ENCODE results near the gene EEIG1.

The EEIG1 gene

DNA sequence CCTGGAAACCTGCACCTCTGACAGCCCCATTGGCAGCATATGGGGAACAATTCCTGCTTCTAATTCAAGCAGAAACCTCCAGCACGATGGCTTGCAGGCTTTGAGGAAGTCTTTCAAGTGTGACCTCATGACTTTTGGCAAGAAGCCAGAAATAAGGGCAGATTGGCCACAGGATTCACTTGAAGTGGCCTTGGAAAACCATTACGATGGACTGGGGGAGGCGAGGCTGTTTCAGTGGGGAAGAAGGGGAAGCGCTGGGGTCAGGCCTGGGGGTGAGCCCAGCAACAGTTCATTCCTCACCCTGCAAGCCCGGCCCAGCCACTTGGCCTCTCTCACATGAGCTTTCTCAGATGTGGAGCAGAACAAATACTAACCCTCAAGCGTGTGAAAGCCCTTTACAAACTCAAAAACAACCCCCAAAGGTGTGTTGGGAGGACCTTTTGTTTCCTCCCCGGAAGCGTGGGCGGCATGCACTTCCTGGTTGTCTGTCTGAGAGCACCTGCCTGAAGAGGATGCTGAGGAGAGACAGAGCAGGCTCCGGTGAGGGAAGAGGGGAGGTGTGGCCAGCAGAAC is 26.9 kb upstream of the EEIG1 start:
- peak overlapping the region; percentile 92 for H3K27ac Mint-ChIP-seq
- ATAC-seq (peak; percentile 80), DNase-seq (peak; percentile 88)
- H3K4me1 Mint-ChIP-seq = peaks cover 48% of the 10 kb centered on the region
- peak overlapping the region; percentile 77 for H3K4me3 Mint-ChIP-seq
- H3K9me3 Mint-ChIP-seq = peaks cover 4% of the 10 kb centered on the region
- no peaks in the 10 kb centered on the region for H3K27me3 Mint-ChIP-seq
- H3K36me3 Mint-ChIP-seq (ENCODE audit: low read depth) = peaks cover 5% of the 10 kb centered on the region

DNA sequence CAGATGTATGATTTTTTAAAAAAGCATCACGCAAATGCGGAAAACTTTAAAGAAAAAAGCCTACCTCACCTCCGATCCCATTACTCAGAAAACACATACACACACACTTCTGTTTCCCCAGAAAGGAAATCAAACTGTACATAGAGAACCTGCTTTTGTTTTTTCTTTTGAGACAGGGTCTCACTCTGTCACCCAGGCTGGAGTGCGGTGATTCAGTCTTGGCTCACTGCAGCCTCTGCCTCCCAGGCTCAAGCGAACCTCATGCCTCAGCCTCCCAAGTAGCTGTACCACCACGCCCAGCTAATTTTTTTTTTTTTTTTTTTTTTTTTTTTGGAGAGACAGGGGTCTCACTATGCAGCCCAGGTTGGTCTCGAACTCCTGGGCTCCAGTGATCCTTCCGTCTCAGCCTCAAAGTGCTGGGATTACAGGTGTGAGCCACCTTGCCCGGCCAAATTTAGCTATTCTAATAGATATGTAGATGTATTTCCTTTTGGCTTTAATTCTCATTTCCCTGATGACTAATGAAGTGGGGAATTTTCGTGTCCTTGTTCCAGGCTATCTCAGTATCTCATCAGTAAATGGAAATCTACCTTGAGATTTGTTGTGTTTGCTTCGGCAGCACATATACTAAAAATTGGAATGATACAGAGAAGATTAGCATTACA is 25.7 kb upstream of the EEIG1 start:
- H3K9me3 Mint-ChIP-seq = peaks cover 4% of the 10 kb centered on the region
- peak overlapping the region; percentile 75 for H3K27ac Mint-ChIP-seq
- DNase-seq (no peak), ATAC-seq (no peak)
- H3K27me3 Mint-ChIP-seq = no peaks in the 10 kb centered on the region
- no peak overlapping the region for H3K4me3 Mint-ChIP-seq
- H3K36me3 Mint-ChIP-seq (ENCODE audit: low read depth) = peaks cover 5% of the 10 kb centered on the region
- peaks cover 46% of the 10 kb centered on the region for H3K4me1 Mint-ChIP-seq

DNA sequence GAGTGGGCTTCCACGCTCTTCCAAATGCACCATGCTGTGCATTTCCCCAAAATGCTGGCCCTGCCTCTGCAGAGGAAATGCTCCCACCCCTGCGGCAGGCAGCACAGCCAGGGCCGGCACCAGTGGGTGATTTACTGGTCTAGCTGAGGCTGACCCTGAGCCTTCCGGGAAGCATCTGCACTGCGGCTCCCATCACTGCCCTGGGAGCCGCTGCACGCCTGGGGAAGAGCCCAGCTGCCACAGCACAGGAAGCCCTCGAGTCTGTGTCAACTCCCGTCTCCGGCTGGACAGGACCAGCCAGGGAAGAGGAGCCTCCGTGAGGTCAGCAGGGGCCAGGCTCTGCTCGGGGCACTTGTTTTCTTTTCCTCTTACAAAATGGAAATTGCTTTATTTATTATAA is 25.1 kb upstream of the EEIG1 start:
- Mint-ChIP-seq H3K4me1 (peaks cover 43% of the 10 kb centered on the region), H3K4me3 (no peak overlapping the region), H3K36me3 (ENCODE audit: low read depth) (peaks cover 5% of the 10 kb centered on the region)

DNA sequence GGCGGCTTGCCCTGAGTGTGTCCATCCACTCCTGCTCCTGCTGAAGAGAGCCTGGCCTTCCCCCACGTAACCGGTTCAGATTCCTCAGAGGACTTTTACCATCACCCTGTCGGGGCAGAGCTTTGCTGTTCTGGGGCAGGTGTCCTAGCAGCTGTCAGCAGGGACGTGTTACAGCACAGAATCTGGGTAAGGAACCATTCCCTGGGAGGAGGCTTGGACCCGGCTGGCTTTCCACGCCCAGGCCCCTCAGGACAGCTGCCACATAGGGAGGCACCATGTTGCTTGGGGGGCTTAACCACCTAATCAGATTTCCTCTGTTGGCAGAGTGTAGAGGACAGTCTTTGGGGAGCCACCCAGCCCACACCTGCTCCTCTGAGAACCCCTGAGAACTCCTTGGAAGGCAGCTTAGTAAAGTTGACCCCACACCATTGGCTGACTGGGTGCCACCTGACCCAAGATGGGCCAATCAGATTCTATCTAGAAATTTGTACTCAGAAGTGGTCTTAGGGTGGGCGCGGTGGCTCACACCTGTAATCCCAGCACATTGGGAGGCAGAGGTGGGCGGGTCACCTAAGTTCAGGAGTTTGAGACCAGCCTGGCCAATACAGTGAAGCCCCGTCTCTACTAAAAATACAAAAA is 23.3 kb upstream of the EEIG1 start:
- Mint-ChIP-seq H3K27me3 (no peaks in the 10 kb centered on the region), H3K36me3 (ENCODE audit: low read depth) (peaks cover 5% of the 10 kb centered on the region), H3K27ac (no peak overlapping the region), H3K9me3 (peaks cover 4% of the 10 kb centered on the region), H3K4me1 (peaks cover 40% of the 10 kb centered on the region), H3K4me3 (no peak overlapping the region)
- ATAC-seq (no peak), DNase-seq (no peak)

More for the DNA sequence above, 25.1 kb upstream of the EEIG1 start:
- Mint-ChIP-seq H3K9me3 (peaks cover 4% of the 10 kb centered on the region), H3K27ac (peak overlapping the region; percentile 75), H3K27me3 (no peaks in the 10 kb centered on the region)
- ATAC-seq (no peak), DNase-seq (no peak)

DNA sequence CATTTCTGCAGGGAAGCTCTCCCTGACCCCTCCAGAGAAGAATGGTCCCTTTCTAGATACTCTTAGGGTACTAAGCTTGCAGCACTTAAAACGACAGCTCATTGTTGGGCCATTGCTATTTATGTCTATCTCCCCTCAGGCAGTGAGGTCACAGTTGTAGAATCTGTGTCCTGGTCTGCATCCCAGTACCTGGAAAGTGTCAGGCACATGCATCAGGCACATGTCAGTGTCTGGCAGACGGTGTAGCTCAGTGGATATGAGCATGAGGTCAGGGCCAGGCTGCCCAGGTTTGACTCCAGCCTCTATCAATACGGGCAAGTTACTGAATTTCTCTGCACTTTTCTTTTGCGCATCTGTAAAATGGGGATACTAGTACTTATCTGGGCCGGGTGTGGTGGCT is 22.2 kb upstream of the EEIG1 start:
- H3K4me1 Mint-ChIP-seq = peaks cover 29% of the 10 kb centered on the region
- peaks cover 2% of the 10 kb centered on the region for H3K9me3 Mint-ChIP-seq
- H3K27ac Mint-ChIP-seq = no peak overlapping the region
- H3K27me3 Mint-ChIP-seq = no peaks in the 10 kb centered on the region
- DNase-seq = no peak
- no peak overlapping the region for H3K4me3 Mint-ChIP-seq
- no peak for ATAC-seq
- peaks cover 3% of the 10 kb centered on the region for H3K36me3 Mint-ChIP-seq (ENCODE audit: low read depth)

DNA sequence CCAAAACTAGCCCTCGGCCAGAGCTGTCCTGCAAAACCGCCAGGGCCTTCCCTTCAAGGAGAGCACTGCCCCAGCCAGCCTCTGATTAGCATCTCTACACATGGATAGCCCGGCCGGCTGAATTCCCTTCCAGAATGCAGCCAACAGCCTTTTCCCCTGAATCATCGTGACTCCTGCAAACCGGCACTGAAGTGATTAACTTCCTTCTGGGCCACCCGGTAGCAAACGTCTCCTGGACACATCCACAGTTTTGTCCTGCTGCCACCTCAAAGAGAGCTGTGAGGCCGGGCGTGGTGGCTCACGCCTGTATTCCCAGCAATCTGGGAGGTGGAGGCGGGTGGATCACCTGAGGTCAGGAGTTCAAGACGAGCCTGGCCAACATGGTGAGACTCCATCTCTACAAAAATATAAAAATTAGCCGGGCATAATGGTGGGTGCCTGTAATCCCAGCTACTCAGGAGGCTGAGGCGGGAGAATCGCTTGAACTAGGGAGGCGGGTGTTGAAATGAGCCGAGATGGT is 21.1 kb upstream of the EEIG1 start:
- no peak for DNase-seq
- no peak for ATAC-seq
- Mint-ChIP-seq H3K27me3 (no peaks in the 10 kb centered on the region), H3K4me3 (no peak overlapping the region), H3K9me3 (no peaks in the 10 kb centered on the region), H3K36me3 (ENCODE audit: low read depth) (no peaks in the 10 kb centered on the region), H3K4me1 (peaks cover 19% of the 10 kb centered on the region), H3K27ac (no peak overlapping the region)

DNA sequence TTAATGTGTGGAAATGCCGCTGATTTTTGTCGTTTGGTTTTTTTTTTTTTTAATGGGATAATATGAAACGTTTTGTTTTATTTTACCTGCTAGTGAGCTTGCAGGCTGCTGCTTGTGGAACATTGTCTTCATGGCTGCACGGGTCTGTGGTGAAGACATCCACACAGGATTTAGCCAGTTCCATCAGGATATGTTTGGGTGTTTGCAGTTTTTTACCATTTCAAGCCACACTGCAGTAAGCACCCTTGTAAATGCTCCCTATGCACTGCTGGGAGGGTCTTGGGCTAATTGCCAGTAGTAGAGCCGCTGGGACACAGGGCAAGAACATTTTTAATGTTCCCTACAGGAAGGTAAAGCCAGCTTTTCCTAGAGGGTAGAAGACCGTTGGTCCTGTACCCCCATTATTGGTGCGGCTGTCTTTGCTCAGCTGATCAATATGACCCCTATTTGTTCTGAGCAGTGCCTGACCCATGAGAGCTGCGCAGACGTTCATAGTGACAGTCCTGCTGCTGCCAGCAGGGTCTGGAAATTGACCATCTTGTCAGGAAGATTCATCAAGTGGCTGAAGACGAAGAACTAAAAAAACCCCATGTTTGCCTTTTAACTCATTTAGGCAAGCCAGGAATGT is 20.5 kb upstream of the EEIG1 start:
- no peak for ATAC-seq
- H3K4me3 Mint-ChIP-seq = no peak overlapping the region
- H3K4me1 Mint-ChIP-seq = peaks cover 14% of the 10 kb centered on the region
- no peak for DNase-seq
- H3K9me3 Mint-ChIP-seq = no peaks in the 10 kb centered on the region
- no peak overlapping the region for H3K27ac Mint-ChIP-seq
- H3K36me3 Mint-ChIP-seq (ENCODE audit: low read depth) = no peaks in the 10 kb centered on the region
- H3K27me3 Mint-ChIP-seq = no peaks in the 10 kb centered on the region

DNA sequence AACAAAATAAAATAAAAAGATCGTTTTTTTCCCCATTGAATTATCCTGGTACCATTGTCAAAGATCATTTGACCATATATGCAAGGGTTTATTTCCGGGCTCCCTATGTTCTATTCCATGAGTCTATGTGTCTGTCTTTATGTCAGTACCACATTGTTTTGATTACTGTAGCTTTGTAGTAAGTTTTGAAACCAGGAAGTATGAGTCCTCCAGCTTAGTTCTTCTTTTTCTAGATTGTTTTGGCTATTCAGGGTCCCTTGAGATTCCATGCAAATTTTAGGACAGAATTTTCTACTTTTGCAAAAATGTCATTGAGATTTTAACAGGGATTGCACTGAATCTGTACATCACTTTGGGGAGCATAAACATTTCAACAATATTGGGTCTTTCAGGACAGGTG is 18.7 kb upstream of the EEIG1 start:
- peaks cover 7% of the 10 kb centered on the region for H3K4me1 Mint-ChIP-seq
- ATAC-seq (no peak), DNase-seq (no peak)
- no peaks in the 10 kb centered on the region for H3K36me3 Mint-ChIP-seq (ENCODE audit: low read depth)
- H3K9me3 Mint-ChIP-seq = no peaks in the 10 kb centered on the region
- H3K4me3 Mint-ChIP-seq = no peak overlapping the region
- no peaks in the 10 kb centered on the region for H3K27me3 Mint-ChIP-seq
- no peak overlapping the region for H3K27ac Mint-ChIP-seq

DNA sequence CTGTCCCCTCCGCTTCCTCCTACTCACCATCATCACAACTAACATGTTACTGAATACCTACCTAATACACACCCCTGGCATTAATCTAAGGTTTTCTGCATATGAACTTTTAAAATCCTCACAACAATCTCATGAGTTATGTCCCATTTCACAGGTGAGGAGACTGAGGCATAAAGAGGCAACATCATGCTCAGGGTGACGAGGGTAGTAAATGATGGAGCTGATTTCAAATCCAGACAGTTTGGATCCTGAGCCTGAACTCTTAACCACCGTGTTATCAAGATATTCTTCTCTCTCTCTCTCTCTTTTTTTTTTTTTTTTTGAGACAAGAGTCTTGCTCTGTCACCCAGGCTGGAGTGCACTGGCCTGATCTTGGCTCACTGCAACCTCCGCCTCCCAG is 12.9 kb upstream of the EEIG1 start:
- Mint-ChIP-seq H3K4me3 (no peak overlapping the region), H3K9me3 (no peaks in the 10 kb centered on the region), H3K27ac (no peak overlapping the region), H3K4me1 (peaks cover 15% of the 10 kb centered on the region), H3K36me3 (ENCODE audit: low read depth) (no peaks in the 10 kb centered on the region), H3K27me3 (no peaks in the 10 kb centered on the region)
- ATAC-seq (no peak), DNase-seq (no peak)

DNA sequence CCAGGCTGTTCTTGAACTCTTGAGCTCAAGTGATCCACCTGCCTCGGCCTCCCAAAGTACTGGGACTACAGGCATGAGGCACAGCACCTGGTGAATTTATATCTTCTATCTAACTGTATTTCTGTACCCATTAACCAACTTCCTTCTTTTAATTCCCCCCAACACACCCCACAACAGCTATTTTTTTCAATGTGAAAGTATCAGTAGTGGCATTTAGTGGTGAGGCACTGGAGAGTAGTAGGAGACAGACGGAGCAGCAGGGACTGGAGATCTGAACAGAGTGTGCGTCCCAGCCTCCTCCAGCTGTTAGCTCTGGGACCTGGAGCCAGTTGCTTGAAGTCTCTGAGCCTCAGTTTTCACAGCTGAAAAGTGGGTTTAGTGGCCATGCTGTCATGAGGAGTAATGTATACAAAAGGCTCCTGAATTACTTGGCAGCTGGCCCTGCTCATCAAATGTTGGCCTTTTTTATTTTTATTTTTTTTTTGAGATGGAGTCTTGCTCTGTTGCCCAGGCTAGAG is 11.0 kb upstream of the EEIG1 start:
- no peak overlapping the region for H3K4me3 Mint-ChIP-seq
- no peaks in the 10 kb centered on the region for H3K9me3 Mint-ChIP-seq
- DNase-seq = no peak
- H3K36me3 Mint-ChIP-seq (ENCODE audit: low read depth) = no peaks in the 10 kb centered on the region
- no peaks in the 10 kb centered on the region for H3K27me3 Mint-ChIP-seq
- H3K27ac Mint-ChIP-seq = no peak overlapping the region
- no peak for ATAC-seq
- peaks cover 15% of the 10 kb centered on the region for H3K4me1 Mint-ChIP-seq

DNA sequence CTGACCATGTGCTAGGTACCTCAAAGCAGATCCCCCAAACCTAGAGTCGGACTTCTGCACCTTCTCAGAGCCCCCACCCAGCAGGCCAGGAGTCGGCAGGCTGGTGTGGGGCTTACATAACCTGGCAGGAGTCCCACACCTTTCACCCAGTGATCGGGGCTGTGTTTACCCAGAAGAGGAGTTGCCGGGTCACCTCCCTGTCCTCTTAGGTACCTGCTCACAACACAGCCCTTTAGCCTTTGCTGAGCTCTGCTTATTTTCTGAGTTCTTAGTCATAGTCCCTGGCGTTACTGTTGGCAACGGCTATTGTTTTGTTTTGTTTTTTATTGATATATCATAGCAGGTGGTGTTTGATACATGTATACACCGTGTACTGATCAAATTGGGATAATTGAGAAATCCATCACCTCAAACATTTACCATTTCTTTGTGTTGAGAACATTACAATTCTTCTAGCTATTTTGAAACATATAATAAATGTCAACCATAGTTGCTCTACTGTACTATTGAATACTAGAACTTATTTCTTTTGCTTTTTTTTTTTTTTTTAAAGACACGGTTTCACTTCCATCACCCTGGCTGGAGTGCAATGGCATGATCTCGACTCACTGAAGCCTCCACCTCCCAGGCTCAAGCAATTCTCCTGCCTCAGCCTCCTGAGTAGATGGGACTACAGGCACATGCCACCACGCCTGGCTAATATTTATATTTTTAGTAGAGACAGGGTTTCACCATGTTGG is 10.4 kb upstream of the EEIG1 start:
- Mint-ChIP-seq H3K9me3 (no peaks in the 10 kb centered on the region), H3K4me1 (peaks cover 15% of the 10 kb centered on the region), H3K27me3 (no peaks in the 10 kb centered on the region), H3K36me3 (ENCODE audit: low read depth) (no peaks in the 10 kb centered on the region), H3K4me3 (no peak overlapping the region), H3K27ac (no peak overlapping the region)
- peak; percentile 46 for ATAC-seq
- no peak for DNase-seq

DNA sequence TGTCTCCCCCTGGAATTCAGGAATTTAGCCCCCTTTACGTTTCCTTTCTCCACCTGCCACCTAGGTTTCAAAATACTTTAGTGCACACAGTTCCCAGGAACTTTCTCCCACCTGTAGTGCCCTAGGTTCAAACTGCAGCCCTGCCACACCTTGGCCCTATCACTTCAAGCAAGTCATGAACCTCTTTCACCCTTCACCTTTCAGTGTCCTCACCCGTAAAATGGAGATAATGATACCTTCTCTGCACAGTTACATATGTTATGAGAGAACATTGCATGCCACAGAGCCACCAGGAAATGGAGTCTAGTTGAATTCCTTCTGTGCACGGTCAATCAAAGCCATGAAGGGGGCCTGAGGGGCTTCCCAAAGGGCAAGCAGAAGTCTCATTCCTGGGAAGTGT is 9.8 kb upstream of the EEIG1 start:
- ATAC-seq = no peak
- Mint-ChIP-seq H3K4me3 (no peak overlapping the region), H3K27ac (peak overlapping the region; percentile 1), H3K36me3 (ENCODE audit: low read depth) (no peaks in the 10 kb centered on the region), H3K4me1 (peaks cover 15% of the 10 kb centered on the region), H3K9me3 (no peaks in the 10 kb centered on the region), H3K27me3 (no peaks in the 10 kb centered on the region)
- DNase-seq = no peak

DNA sequence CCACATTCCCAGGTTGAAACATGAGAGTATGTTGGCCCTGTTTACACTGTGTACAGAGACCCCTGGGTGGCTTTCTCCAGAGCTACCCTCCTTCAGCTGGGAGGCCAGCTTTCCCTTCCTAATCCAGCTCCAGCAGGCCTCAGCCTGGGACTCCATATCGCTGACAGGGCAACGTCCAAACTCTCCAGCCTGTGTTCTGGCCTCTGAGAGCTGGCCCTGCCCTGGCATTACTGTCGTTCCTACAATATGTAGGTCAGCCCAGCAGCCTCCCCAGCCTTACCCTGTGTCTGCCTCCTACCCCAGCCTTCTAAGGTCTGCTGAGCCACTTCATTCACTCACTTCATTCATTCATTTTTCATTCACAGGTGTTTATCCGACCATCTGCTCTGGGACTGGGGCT is 8.3 kb upstream of the EEIG1 start:
- Mint-ChIP-seq H3K27ac (no peak overlapping the region), H3K9me3 (no peaks in the 10 kb centered on the region), H3K36me3 (ENCODE audit: low read depth) (no peaks in the 10 kb centered on the region), H3K27me3 (no peaks in the 10 kb centered on the region), H3K4me3 (no peak overlapping the region), H3K4me1 (peaks cover 18% of the 10 kb centered on the region)
- ATAC-seq = no peak
- DNase-seq = no peak

DNA sequence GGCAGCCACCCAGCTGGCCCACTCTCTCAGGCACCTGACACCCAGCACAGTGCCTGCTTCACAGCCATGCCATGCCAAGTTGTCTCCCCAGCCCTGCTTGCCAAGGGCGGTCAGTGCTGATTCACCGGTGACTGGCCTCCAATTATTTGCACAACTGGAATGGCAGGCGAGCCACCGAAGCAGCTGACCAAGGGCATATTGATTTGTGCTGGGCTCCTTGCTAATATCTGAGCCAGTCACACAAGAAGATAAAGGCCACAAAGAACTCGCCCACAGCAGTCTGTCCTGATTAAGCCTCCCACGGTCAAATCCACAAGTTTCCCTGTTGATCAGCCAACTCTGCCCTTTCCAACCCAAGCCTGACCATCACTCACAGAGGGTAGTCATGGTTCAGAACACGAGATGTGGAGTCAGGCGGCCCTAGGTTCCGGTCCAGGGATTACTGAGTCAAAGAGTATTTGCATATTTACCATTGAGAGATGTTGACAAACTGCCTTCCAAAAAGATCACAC is 6.4 kb upstream of the EEIG1 start:
- DNase-seq (no peak), ATAC-seq (no peak)
- no peaks in the 10 kb centered on the region for H3K36me3 Mint-ChIP-seq (ENCODE audit: low read depth)
- peaks cover 37% of the 10 kb centered on the region for H3K4me1 Mint-ChIP-seq
- H3K9me3 Mint-ChIP-seq = no peaks in the 10 kb centered on the region
- no peak overlapping the region for H3K4me3 Mint-ChIP-seq
- H3K27ac Mint-ChIP-seq = no peak overlapping the region
- no peaks in the 10 kb centered on the region for H3K27me3 Mint-ChIP-seq

Data from activated naive CD8-positive, alpha-beta T cell treated with anti-CD3 and anti-CD28 coated beads, Interleukin-2, amount 50 U/mL, for 24 hours (primary cell).